Peyer's patch (tissue), 4 donors: ENCODE measurements around the gene MLF1. TPM values are rescaled to one million over a fixed set of nuclear protein-coding genes. Genes with fewer than 3 reads are reported as not detected.

Source experiments
- DNase-seq, 3 donors: peaks; one replicate each; pipeline ENCODE4 v3.0.0-alpha.2; 2017 to 2019
- H3K27ac ChIP-seq, 4 donors: fragments of 200-600 bp; sonication (generic); one replicate each; pipeline ENCODE4 v1.5.1; 2016 to 2019
- H3K27me3 ChIP-seq, 2 donors: fragments of 200-600 bp; sonication (generic); one replicate each; pipeline ENCODE4 v1.5.1; 2019
- H3K36me3 ChIP-seq, 3 donors: fragments of 200-600 bp; sonication (generic); one replicate each; pipeline ENCODE4 v1.5.1; 2016 to 2019
- H3K4me1 ChIP-seq, 4 donors: fragments of 200-600 bp; sonication (generic); one replicate each; pipeline ENCODE4 v1.5.1; 2016 to 2019
- H3K4me3 ChIP-seq, 4 donors: fragments of 200-600 bp; sonication (generic); 1 replicate in 3 of 4; 2 replicates in 1 of 4; pipeline ENCODE4 v1.5.1; 2016 to 2019; ENCODE audit warnings: mild to moderate bottlenecking in 1 of 4
- H3K9me3 ChIP-seq, 4 donors: fragments of 200-600 bp; sonication (generic); one replicate each; pipeline ENCODE4 v1.5.1; 2016 to 2019; ENCODE audit warnings: mild to moderate bottlenecking in 1 of 4
- POLR2A ChIP-seq, 2 donors: fragments of 450-650 bp; IDR thresholded peaks; one replicate each; pipeline ENCODE4 v1.5.1; 2017; ENCODE audit warnings: antibody characterized with exemption in 2 of 2, mild to moderate bottlenecking in 2 of 2, moderate library complexity in 2 of 2
- total RNA-seq, 4 donors: library from RNA; depleted of rRNA; stranded (reverse); fragments of >200 nt; gene quantifications; one replicate each; pipeline ENCODE4 v1.1.0, GENCODE V29; 2016
- TF ChIP-seq, protein P1 (sequence below), 6 experiments: fragments of 450-650 bp in 4 of 6; fragments of 200-600 bp in 2 of 6; sonication (generic) in 1 of 6; IDR thresholded peaks; one replicate each; pipeline ENCODE4 v1.5.1; 2017 to 2019; ENCODE audit warnings: antibody characterized with exemption in 6 of 6, mild to moderate bottlenecking in 3 of 6, moderate library complexity in 1 of 6

Gene MLF1
- total RNA-seq, 4 donors from 2014 or later = 1.3 to 4.1 TPM; not detected in 2

DNA sequence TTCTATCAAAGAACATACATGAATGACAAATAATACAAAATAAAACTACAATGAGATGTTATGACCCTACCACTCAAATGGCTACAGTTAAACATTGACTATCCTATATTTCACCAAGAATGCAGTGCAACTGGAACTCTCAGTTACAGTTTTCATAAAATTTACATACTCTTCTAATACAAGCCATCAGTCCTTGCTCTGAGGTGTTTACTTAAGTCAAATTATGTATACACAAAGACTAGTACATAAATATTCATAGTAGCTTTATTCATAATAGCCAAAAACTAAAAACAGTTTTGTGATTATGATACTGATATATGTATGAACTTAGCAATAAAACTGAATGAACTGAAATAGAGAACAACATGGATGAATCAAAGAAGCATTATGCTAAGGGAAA is 19.2 kb downstream of the MLF1 start:
- no peak overlapping the region for H3K27ac ChIP-seq
- no peak for DNase-seq

DNA sequence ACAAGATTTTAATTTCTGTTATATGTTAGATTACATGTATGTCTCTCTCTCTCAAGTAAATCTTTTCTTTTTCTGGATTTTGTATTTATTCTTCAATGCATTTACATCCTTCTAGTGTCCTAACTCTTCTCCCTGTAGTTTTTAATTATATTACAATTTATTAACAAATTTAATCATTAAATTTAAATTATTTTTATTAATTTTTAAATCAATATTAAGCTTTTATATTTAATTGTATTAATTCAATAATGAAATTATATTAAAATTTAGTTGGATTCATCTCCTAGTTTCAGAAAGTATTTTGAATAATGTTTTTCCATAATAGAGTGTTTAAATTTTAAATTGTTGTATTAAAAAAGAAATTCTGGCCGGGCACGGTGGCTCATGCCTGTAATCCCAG is 29.8 kb downstream of the MLF1 start:
- H3K36me3 ChIP-seq = no peaks in the 10 kb centered on the region
- no peaks in the 10 kb centered on the region for H3K4me1 ChIP-seq
- TF ChIP-seq, protein P1, sequence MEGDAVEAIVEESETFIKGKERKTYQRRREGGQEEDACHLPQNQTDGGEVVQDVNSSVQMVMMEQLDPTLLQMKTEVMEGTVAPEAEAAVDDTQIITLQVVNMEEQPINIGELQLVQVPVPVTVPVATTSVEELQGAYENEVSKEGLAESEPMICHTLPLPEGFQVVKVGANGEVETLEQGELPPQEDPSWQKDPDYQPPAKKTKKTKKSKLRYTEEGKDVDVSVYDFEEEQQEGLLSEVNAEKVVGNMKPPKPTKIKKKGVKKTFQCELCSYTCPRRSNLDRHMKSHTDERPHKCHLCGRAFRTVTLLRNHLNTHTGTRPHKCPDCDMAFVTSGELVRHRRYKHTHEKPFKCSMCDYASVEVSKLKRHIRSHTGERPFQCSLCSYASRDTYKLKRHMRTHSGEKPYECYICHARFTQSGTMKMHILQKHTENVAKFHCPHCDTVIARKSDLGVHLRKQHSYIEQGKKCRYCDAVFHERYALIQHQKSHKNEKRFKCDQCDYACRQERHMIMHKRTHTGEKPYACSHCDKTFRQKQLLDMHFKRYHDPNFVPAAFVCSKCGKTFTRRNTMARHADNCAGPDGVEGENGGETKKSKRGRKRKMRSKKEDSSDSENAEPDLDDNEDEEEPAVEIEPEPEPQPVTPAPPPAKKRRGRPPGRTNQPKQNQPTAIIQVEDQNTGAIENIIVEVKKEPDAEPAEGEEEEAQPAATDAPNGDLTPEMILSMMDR (IDR thresholded peaks at IDR 0.05) = no peak
- no peak for TF ChIP-seq POLR2A (IDR thresholded peaks at IDR 0.05)
- H3K27ac ChIP-seq = no peak overlapping the region
- no peak for DNase-seq
- no peaks in the 10 kb centered on the region for H3K9me3 ChIP-seq
- H3K4me3 ChIP-seq = no peak overlapping the region
- H3K27me3 ChIP-seq = no peaks in the 10 kb centered on the region

More for the DNA sequence above, 19.2 kb downstream of the MLF1 start:
- Histone ChIP-seq H3K4me3 (no peak overlapping the region), H3K4me1 (no peaks in the 10 kb centered on the region), H3K27me3 (no peaks in the 10 kb centered on the region), H3K36me3 (no peaks in the 10 kb centered on the region), H3K9me3 (no peaks in the 10 kb centered on the region)
- TF ChIP-seq, protein P1 (IDR thresholded peaks at IDR 0.05) = no peak
- TF ChIP-seq POLR2A (IDR thresholded peaks at IDR 0.05) = no peak

DNA sequence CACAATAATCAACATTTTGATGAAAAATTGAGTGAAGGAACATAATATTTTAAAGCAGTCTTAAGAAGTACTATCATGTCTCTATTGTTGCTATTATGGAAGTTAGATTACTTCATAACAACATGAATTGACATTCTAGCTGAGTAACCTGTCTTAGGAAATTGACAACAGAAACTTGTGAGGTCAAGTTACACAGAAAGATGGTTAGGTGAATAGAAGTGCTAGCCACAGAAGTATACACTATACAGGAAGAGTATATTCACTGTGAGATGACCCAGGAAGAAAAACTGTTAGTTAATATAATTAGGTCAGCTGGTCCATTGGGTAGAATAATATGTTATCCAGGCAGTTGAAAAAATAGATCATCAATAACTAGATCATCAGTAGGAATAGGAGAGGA is 31.2 kb downstream of the MLF1 start:
- no peaks in the 10 kb centered on the region for H3K9me3 ChIP-seq
- H3K4me1 ChIP-seq = no peaks in the 10 kb centered on the region

DNA sequence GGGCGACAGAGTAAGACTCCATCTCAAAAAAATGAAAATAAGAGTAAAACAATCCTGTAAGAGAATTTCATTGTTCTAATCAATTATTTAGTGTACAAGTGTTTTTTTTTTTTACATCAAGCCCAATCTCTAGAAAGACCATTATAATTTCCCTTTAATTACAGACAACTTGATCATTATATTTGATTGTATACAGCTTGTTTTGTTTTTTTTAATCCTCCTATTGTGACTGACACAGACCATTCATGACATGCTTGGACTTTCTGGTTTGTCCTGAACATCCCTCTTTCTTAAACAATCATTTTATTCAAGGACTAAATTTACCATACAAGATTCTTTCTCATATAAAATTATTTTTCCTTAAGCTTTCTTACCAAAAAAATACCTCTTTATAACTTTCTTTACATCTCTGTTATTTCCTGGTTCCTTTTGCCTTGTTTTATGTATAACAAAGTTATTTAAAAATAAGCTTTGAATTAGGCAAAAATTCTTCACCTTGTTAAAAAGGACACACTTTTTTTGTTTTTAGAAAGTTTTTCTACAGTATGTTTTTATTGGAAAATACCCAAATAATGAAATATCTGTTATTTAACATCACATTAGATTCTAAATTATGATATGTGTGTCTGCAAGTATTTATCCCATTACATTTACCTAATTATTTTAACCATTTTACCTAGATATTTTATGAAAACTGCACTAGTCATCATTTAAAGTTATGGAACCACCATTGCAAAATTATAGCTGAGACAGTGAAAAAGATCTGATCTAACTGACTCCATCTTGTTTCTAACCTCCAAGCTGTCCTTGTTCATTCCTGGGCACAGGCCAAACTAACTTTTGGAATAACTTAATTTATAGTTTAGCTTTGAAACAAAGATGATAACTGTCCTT is 47.2 kb downstream of the MLF1 start:
- Histone ChIP-seq H3K9me3 (peaks cover 0 to 11% (median 4%) of the 10 kb centered on the region in 4 donors), H3K36me3 (no peaks in the 10 kb centered on the region), H3K27ac (no peak overlapping the region), H3K4me1 (no peaks in the 10 kb centered on the region), H3K4me3 (no peak overlapping the region), H3K27me3 (no peaks in the 10 kb centered on the region)
- no peak for TF ChIP-seq POLR2A (IDR thresholded peaks at IDR 0.05)
- TF ChIP-seq, protein P1 (IDR thresholded peaks at IDR 0.05) = no peak
- no peak for DNase-seq

More for the DNA sequence above, 31.2 kb downstream of the MLF1 start:
- no peak overlapping the region for H3K27ac ChIP-seq
- no peak overlapping the region for H3K4me3 ChIP-seq
- TF ChIP-seq, protein P1 (IDR thresholded peaks at IDR 0.05) = no peak
- no peak for TF ChIP-seq POLR2A (IDR thresholded peaks at IDR 0.05)
- DNase-seq = no peak
- H3K27me3 ChIP-seq = no peaks in the 10 kb centered on the region
- no peaks in the 10 kb centered on the region for H3K36me3 ChIP-seq

DNA sequence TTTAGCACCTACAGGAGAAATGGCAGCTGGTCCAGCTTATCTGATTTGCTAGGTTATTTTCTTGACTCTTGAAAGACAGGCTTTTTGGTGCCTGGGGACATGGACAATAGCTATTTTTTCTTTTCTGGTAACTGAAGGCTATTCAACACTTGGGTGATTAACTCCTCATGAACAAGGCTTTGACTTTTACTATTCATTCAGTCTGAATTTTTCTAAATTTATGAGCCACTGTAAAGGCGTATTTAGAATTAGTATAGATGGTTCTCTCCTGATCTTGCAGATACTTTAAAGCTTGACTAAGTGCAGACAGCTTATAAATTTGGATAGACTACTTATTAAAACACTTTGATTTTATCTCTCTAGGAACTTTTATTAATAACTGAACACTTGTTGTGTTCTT is 54.9 kb downstream of the MLF1 start:
- DNase-seq = no peak

More for the DNA sequence above, 54.9 kb downstream of the MLF1 start:
- Histone ChIP-seq H3K36me3 (no peaks in the 10 kb centered on the region), H3K4me3 (no peak overlapping the region), H3K27me3 (no peaks in the 10 kb centered on the region), H3K27ac (no peak overlapping the region), H3K9me3 (peaks cover 0 to 6% (median 0%) of the 10 kb centered on the region in 4 donors), H3K4me1 (no peaks in the 10 kb centered on the region)
- TF ChIP-seq POLR2A (IDR thresholded peaks at IDR 0.05) = no peak
- TF ChIP-seq, protein P1 (IDR thresholded peaks at IDR 0.05) = no peak
